ENCODE data around the gene THSD7A.

DNA sequence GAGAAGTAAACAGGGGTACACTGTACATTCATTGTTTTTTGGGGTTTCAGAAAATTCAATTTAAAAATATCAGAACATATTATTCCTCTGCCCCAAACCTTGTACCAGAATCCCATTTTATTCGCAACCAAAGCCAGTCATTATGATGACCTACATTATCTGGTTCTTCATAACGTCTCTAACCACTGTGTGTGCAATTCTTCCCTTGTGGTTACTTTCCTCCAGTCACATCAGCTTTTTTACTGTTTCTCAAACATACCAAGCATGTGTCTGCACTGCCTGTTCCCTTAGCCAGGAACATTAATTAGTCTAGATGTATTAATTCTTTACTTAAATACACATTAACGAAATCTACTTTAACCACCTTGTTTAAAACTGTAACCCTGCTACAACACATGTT is 64.8 kb downstream of the THSD7A start:
- TF ChIP-seq, protein P1, sequence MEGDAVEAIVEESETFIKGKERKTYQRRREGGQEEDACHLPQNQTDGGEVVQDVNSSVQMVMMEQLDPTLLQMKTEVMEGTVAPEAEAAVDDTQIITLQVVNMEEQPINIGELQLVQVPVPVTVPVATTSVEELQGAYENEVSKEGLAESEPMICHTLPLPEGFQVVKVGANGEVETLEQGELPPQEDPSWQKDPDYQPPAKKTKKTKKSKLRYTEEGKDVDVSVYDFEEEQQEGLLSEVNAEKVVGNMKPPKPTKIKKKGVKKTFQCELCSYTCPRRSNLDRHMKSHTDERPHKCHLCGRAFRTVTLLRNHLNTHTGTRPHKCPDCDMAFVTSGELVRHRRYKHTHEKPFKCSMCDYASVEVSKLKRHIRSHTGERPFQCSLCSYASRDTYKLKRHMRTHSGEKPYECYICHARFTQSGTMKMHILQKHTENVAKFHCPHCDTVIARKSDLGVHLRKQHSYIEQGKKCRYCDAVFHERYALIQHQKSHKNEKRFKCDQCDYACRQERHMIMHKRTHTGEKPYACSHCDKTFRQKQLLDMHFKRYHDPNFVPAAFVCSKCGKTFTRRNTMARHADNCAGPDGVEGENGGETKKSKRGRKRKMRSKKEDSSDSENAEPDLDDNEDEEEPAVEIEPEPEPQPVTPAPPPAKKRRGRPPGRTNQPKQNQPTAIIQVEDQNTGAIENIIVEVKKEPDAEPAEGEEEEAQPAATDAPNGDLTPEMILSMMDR (IDR thresholded peaks at IDR 0.05; ENCODE audit: low read length): no peak
- TF ChIP-seq EZH2 (optimal IDR thresholded peaks at IDR 0.05; ENCODE audit: low read depth, low read length): no peak
- no peak for TF ChIP-seq EZH2phosphoT487 (IDR thresholded peaks at IDR 0.05; ENCODE audit: low read length)
